GM12872 (cell line): ENCODE measurements around the gene CXorf65.
A peak's percentile ranks its signal among the peaks of the same experiment; 100 is the strongest.

Experiments
- CTCF ChIP-seq: IDR thresholded peaks from 3 replicates; pipeline ENCODE4 v1.5.1; 2011; ENCODE audit warnings: low read depth, mild to moderate bottlenecking, low read length, moderate library complexity; ENCODE audit not compliant: insufficient read depth

The CXorf65 gene

GRCh38 chrX:71103110-71103983 lies 3.2 kb downstream of the CXorf65 start:
- TF ChIP-seq CTCF, result no peak

DNA sequence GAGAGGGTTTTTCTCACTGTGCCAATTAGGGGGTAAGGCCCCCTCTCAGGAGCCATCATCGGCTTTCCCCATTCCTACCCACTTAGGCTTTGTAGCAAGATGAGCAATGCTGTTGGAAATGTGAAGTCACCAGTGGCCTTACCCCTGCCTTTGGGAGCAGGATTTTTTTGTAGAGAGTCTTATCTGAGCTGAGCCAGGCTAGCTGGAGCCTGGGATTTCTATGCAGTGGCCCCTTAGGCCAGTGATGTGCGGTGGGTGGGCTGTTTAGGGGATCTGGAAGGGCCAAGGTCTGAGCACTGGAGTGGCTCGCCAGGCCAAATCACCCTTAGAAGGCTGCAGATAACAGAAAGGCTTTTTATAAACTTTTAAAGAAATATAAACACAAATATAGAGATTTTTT lies 4.2 kb downstream of the CXorf65 start:
- no peak for TF ChIP-seq CTCF

DNA sequence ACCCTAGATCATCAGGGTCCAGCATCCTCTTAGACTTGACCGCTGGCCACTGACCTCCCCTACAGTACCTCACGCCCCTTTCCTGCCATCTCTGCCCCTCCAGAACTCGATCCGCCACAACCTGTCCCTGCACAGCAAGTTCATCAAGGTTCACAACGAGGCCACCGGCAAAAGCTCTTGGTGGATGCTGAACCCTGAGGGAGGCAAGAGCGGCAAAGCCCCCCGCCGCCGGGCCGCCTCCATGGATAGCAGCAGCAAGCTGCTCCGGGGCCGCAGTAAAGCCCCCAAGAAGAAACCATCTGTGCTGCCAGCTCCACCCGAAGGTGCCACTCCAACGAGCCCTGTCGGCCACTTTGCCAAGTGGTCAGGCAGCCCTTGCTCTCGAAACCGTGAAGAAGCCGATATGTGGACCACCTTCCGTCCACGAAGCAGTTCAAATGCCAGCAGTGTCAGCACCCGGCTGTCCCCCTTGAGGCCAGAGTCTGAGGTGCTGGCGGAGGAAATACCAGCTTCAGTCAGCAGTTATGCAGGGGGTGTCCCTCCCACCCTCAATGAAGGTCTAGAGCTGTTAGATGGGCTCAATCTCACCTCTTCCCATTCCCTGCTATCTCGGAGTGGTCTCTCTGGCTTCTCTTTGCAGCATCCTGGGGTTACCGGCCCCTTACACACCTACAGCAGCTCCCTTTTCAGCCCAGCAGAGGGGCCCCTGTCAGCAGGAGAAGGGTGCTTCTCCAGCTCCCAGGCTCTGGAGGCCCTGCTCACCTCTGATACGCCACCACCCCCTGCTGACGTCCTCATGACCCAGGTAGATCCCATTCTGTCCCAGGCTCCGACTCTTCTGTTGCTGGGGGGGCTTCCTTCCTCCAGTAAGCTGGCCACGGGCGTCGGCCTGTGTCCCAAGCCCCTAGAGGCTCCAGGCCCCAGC lies 5.7 kb downstream of the CXorf65 start:
- TF ChIP-seq CTCF, result no peak

- TF ChIP-seq CTCF, result no peak
Observed at GRCh38 chrX:71099736-71100135, 6.8 kb downstream of the CXorf65 start.

GRCh38 chrX:71098951-71099506 lies 7.5 kb downstream of the CXorf65 start:
- TF ChIP-seq CTCF, result no peak

GRCh38 chrX:71098302-71098701 lies 8.2 kb downstream of the CXorf65 start:
- peak; percentile 57; the same call in 2 of the 3 replicates for TF ChIP-seq CTCF

DNA sequence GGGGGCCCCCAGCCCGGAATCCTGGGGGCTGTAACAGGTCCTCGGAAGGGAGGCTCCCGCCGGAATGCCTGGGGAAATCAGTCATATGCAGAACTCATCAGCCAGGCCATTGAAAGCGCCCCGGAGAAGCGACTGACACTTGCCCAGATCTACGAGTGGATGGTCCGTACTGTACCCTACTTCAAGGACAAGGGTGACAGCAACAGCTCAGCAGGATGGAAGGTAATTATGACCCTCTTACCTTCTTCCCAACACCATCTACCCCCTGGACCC lies 9.8 kb downstream of the CXorf65 start:
- TF ChIP-seq CTCF, result no peak
